ENCODE measurements around the gene GPR150.
A peak's percentile ranks its signal among the peaks of the same experiment; 100 is the strongest.

The GPR150 gene

DNA sequence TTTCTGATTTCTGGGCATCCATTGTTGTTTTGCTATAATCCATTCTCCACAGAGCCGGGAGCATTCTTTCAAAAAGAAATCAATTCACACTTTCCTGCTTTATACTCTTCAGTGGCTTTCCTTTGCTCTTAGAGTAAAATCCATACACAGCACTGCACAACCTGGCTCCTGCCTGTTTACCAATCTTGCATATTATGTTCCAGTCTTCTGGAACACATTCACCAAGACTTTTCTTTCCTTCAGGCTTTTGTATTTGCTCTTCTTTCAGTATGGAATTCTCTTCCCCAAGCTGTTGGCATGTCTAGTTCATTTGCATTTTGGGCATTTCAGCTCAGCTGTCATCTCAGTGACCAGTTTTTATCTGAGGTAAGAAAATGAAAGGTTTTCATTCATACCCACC lies 33.0 kb downstream of the GPR150 start:
- DNase-seq (ENCODE audit: low read depth in 2 of 2), result no peak

DNA sequence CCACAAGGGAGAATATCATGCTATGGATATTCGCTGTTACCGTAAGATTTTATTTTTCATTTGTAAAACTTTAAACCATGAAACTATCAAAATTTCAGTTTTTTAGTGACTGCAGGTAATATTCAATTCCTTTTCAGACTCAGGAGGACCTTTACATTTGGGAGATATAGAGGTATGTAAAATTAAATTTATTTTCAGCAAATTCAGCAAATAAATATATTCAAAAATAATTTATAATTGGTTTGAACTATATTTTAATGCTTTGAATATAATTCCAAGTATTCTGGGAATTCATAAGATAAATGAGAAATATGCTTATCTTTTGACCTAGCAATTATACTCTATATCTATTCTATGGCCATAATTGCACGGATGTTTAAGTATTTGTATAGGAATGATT lies 34.3 kb downstream of the GPR150 start:
- DNase-seq (ENCODE audit: low read depth in 2 of 2), result no peak

DNA sequence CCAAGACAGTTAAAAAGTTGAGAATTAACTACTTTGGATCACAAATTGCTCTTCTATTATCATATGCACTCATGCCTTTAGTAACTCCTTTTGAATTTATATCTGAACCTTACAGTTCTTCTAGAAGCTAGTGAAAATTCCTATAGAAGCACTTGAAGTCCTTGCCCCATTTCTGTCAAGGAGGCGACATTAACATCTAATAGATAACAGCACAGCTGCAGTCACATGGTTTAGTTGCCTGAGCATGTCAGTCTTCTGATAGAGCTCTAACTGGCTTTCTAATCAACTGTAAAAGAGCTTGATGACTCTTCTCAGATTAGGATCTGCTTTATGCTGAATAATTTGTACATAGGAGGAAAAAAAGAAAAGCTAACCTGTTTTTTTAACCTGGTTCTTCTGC lies 35.7 kb downstream of the GPR150 start:
- no peak for DNase-seq (ENCODE audit: low read depth in 2 of 2)

DNA sequence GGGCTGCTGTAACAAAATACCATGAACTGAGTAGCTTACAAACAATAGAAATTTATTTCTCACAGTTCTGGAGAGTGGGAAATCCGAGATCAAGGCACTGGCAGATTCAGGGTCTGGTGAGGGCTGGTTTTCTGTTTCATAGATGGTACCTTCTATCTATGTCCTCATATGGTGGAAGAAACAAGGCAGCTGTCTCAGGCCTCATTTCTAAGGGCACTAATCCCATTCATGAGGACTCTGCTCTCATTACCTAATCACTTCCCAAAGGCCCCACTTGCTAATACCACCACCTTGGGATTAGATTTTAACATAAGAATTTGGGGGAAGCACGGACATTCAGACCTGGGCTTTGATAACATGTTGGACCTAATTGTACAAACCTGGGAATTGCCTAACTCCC lies 40.2 kb downstream of the GPR150 start:
- DNase-seq (ENCODE audit: low read depth in 2 of 2), result no peak

DNA sequence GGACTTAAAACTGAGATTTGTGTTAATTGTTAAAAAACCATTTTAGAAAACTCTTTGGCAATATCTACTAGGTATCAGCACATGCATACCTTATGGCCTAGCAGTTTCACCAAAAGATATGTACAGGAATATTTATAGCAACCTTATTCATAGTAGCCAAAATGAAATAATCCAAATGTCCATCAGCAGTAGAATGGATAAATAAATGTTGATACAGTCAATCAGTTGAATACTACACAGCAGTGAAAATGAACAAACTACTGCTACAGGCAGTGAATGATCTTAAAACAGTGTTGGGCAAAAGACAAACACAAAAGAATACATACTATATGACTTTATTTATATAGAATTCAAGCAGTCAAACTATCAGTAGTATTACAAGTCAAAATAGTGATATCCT lies 43.1 kb downstream of the GPR150 start:
- no peak for DNase-seq (ENCODE audit: low read depth in 2 of 2)

DNA sequence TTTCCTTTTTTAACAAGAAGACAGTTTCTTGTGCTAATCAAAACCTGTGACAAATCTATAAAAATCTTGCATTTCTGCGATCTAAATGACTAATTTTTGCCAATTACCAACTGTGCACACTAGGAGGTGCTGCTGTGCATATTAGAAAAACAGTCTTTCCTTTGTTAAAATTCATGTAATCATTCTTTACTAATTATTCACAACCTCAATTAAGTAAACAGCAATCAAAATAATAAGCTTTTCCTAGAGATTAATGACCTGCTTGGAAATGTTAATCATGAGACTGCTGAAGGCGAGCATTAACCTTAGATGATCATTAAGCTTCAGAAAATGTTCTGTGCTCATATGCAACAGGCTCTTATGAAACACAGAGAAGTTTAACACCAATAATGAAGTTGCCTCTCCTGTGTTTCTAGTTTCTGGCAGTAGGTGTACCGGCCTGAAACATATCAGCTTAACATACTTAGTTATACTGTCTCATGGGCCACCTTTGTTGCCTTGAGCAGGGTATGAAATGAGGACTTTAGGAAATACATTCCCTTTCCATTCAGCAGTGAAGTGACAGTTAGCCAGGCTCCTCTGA lies 44.4 kb downstream of the GPR150 start:
- peak; percentile 10 to 21 for DNase-seq (ENCODE audit: low read depth in 2 of 2)

DNA sequence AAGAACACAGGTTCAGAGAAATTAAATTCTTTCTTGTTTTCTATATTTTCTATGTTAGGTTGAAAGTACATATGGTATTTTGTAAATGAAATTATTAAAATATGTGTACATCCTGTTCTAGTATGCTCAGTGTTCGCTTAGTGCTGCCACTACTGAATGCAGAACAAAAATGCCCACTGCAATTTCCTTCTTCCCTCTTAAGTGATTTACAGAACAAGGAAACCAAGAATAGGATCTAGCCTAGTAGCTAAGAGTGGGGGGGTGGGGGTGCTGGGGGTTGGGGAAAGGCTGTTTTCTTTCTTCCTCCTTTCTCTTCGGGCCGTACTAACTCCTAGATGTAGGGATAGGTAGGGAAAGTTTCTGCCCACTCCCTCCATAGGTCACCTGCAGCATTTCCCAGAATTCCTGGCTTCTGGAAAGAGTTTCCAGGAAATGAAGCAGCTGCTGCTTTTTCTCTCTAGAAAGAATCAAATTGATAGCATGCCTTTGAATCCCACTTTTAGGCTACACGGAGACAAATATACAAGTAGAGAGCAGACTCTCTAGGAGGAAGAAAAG lies 47.3 kb downstream of the GPR150 start:
- DNase-seq (ENCODE audit: low read depth in 2 of 2), result no peak

DNA sequence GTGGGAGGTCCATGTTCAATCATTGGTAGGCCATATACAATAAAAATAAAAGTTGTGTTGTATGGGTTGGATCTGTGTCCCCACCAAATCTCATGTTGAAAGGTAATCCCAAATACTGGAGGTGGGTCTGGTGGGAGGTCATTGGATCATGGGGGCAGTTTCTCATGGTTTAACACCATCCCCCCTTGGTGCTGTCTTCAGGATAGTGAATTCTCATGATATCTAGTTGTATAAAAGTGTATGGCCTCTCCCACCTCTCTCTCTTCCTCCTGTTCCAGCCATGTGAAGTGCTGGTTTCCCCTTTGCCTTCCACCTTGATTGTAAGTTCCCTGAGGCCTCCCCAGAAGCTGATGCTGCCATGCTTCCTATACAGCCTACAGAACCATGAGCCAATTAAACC lies 47.8 kb downstream of the GPR150 start:
- DNase-seq (ENCODE audit: low read depth in 2 of 2), result no peak

DNA sequence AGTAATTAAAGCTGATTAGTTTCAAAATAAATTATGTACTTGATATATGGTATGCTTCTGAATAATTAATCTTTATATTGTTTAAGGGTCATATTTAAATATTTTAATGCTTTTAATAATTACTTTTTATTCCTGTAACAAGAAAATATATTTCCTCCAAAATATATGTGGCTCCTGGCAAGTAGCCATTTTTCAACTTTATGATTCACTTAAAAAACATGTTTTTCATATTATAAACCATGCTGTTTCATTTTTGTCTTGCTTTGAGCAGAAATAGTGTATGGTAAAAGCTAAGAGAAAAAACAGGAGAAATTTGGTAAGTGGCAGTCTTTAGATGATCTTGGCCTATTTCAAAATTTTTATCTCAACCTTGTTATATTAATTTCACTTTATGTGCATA lies 48.3 kb downstream of the GPR150 start:
- DNase-seq (ENCODE audit: low read depth in 2 of 2), result no peak

DNA sequence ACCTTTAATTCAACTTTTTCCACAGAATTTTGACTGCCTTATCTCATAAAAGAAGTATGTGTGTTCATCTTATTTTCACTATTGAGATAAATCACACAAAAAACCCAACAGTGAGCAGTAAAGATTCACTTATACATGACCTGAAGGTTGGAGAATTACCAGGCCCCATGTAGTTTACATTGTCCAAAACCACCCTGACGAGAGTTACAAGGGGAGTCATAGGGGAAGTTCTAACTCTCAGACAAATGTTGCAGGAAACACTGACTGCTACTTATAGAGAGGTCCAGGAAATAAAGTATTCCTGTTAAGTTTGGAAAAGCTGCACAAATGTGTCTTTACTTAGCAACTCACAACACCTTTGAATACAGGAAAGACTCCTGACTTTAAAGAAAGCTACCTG lies 48.8 kb downstream of the GPR150 start:
- DNase-seq (ENCODE audit: low read depth in 2 of 2), result no peak

DNA sequence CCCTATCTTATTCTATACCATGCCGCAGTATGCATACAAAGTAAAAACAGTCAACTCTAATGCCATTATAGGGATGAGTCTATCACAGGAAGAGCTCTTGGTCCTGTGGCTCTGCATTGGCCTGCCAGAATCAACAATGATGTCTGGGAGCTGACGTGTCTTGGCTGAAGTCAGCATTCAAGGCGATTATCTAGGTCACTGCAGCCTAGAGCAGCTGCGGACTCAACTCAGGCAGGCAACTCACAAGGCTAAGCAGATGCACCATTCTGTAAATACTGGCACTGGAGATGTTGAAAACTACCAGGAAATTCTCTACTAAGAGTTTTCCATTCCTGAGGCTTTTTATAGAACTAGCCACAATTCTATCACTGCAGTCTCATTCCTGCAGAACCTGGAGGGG lies 49.7 kb downstream of the GPR150 start:
- no peak for DNase-seq (ENCODE audit: low read depth in 2 of 2)

DNA sequence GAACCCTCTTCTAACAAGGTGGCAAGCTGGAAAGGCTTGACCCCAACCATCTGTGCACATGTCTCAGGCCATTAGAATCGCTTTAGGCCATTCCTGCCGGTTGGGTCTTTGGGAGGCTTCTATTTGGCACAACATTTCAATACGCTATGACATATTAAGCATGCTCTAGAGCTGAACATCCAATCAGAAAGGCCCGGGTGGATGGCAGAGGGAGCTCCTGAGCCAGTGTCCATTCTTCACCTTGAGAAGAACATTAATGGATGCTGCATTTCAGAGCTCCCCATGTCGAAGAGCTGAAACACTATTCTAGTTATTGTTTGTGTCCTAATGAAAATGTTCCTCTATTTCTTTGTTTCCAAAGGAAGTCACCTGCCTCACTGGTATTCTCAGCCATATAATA lies 50.1 kb downstream of the GPR150 start:
- no peak for DNase-seq (ENCODE audit: low read depth in 2 of 2)

DNA sequence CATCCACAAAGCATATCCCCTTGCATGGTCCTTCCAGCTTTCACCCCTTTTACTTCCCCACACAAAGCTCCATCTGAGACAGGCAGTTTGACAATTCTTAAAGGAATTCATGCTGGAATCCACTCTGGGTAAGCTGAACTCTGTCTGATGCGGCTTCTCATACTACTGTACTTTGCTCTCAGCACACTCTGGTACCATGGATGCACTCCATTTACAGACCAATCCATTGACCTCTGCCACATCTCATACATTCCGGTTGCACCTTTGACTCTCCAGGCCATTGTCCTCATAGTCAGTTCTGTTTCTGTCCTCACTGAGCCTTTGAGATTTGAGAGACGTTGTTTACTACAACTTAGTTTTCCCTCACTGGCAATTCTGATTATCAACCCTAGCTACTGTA lies 50.7 kb downstream of the GPR150 start:
- DNase-seq (ENCODE audit: low read depth in 2 of 2), result no peak

Measured in stimulated activated CD4-positive, alpha-beta T cell treated with anti-CD3 and anti-CD28 coated beads, Interleukin-4, amount 100 ng/mL, for 48 hours (primary cell).